IMR-90 (cell line): Measurements from ENCODE around the gene COA1. TPM values are rescaled to one million over a fixed set of nuclear protein-coding genes. Genes with fewer than 3 reads are reported as not detected.
A peak's percentile ranks its signal among the peaks of the same experiment; 100 is the strongest.

Source experiments
- ATAC-seq: fragments of 200-7000 bp; cut with Tn5 transposase; 2 replicates; pipeline ENCODE4 v1.9.1; 2020; ENCODE audit warnings: low read depth, mild to moderate bottlenecking, moderate library complexity
- BruUV-seq: library from RNA; stranded (reverse); fragments of 400-500 nt; replicated peaks from 2 replicates; lab custom pipeline; 2021; lab: Mats Ljungman, UMichigan
- CTCF ChIA-PET: fragments of 300-600 bp; formaldehyde crosslinking; extraction: SDS; loops from one replicate; lab custom pipeline; 2021; ENCODE audit warnings: antibody characterized with exemption; lab: Yijun Ruan, JAX
- POLR2A ChIA-PET: fragments of 300-600 bp; sonication (Branson Sonifier 250); formaldehyde crosslinking; loops from one replicate; lab custom pipeline; 2022; ENCODE audit warnings: antibody characterized with exemption; ENCODE audit not compliant: unreplicated experiment; lab: Charles Lee
- DNase-seq: peaks from one replicate; pipeline ENCODE4 v3.0.0; 2013
- H2AFZ ChIP-seq: replicated peaks from 2 replicates; pipeline ENCODE3; 2013; ENCODE audit warnings: low read length, mild to moderate bottlenecking; ENCODE audit not compliant: poor library complexity
- H2AK5ac ChIP-seq: 2 replicates; pipeline ENCODE4 v1.6.1; 2013; ENCODE audit warnings: low read depth, low read length, inconsistent platforms
- H2AK9ac ChIP-seq: replicated peaks from 2 replicates; pipeline ENCODE3; 2013; ENCODE audit warnings: mild to moderate bottlenecking, low read depth, low read length, moderate library complexity; ENCODE audit not compliant: poor library complexity
- H2BK120ac ChIP-seq: 2 replicates; pipeline ENCODE4 v1.6.1; 2013; ENCODE audit warnings: low read depth, low read length, inconsistent platforms
- H2BK15ac ChIP-seq: 3 replicates; pipeline ENCODE4 v1.6.1; 2013; ENCODE audit warnings: low read depth, low read length, inconsistent platforms
- H2BK20ac ChIP-seq: 2 replicates; pipeline ENCODE4 v1.6.1; 2013; ENCODE audit warnings: low read depth, mild to moderate bottlenecking, inconsistent platforms, low read length, moderate library complexity
- H2BK5ac ChIP-seq: 2 replicates; pipeline ENCODE4 v1.6.1; 2013; ENCODE audit warnings: mild to moderate bottlenecking, low read depth, low read length, inconsistent platforms; ENCODE audit not compliant: poor library complexity, severe bottlenecking
- H3K14ac ChIP-seq: replicated peaks from 2 replicates; pipeline ENCODE4 v1.6.1; 2013; ENCODE audit warnings: low read depth, low read length, inconsistent platforms
- H3K18ac ChIP-seq: 2 replicates; pipeline ENCODE4 v1.6.1; 2013; ENCODE audit warnings: low read depth, low read length, control low read depth
- H3K23ac ChIP-seq: 2 replicates; pipeline ENCODE4 v1.6.1; 2013; ENCODE audit warnings: low read depth, low read length, inconsistent platforms
- H3K27ac ChIP-seq: 2 replicates; pipeline ENCODE4 v1.5.1; 2013; ENCODE audit warnings: mild to moderate bottlenecking, control low read depth, low read length; ENCODE audit not compliant: insufficient read depth
- H3K27me3 ChIP-seq: 2 replicates; pipeline ENCODE4 v1.6.1; 2013; ENCODE audit warnings: low read length; ENCODE audit not compliant: control insufficient read depth, insufficient read depth
- H3K36me3 ChIP-seq: 2 replicates; pipeline ENCODE4 v1.6.1; 2013; ENCODE audit warnings: low read length, mixed read lengths; ENCODE audit not compliant: control insufficient read depth, insufficient read depth
- H3K4ac ChIP-seq: 2 replicates; pipeline ENCODE4 v1.6.1; 2013; ENCODE audit warnings: low read depth, low read length, inconsistent platforms
- H3K4me1 ChIP-seq: 2 replicates; pipeline ENCODE4 v1.6.1; 2013; ENCODE audit warnings: low read length, mixed read lengths; ENCODE audit not compliant: control insufficient read depth, insufficient read depth
- H3K4me2 ChIP-seq: 2 replicates; pipeline ENCODE4 v1.6.1; 2013; ENCODE audit warnings: low read depth, mild to moderate bottlenecking, control low read depth, low read length, moderate library complexity
- H3K4me3 ChIP-seq: 2 replicates; pipeline ENCODE4 v1.5.1; 2013; ENCODE audit warnings: low read depth, mild to moderate bottlenecking, control low read depth, low read length, moderate library complexity; ENCODE audit not compliant: insufficient read depth
- H3K56ac ChIP-seq: 2 replicates; pipeline ENCODE4 v1.6.1; 2013; ENCODE audit warnings: low read length, inconsistent platforms; ENCODE audit not compliant: insufficient read depth; ENCODE audit errors: extremely low read depth
- H3K79me1 ChIP-seq, 2 experiments: 2 replicates each; pipeline ENCODE4 v1.6.1; 2013; ENCODE audit warnings: low read length in 2 of 2, inconsistent platforms in 1 of 2, low read depth in 1 of 2
- H3K9ac ChIP-seq: 2 replicates; pipeline ENCODE4 v1.6.1; 2013; ENCODE audit warnings: low read depth, low read length, control low read depth
- H3K9me1 ChIP-seq: 2 replicates; pipeline ENCODE4 v1.6.1; 2013; ENCODE audit warnings: low read length, inconsistent platforms; ENCODE audit not compliant: insufficient read depth
- H3K9me3 ChIP-seq: 2 replicates; pipeline ENCODE4 v1.6.1; 2013; ENCODE audit warnings: low read length; ENCODE audit not compliant: control insufficient read depth, insufficient read depth
- H4K20me1 ChIP-seq: 2 replicates; pipeline ENCODE4 v1.6.1; 2013; ENCODE audit warnings: low read length, inconsistent platforms; ENCODE audit not compliant: insufficient read depth
- H4K5ac ChIP-seq: 2 replicates; pipeline ENCODE4 v1.6.1; 2013; ENCODE audit warnings: mild to moderate bottlenecking, low read depth, low read length, control low read depth
- H4K8ac ChIP-seq, 2 experiments: 2 replicates each; pipeline ENCODE4 v1.6.1; 2013; ENCODE audit warnings: low read depth in 2 of 2, low read length in 2 of 2, control low read depth in 1 of 2, inconsistent platforms in 1 of 2
- H4K91ac ChIP-seq: 2 replicates; pipeline ENCODE4 v1.6.1; 2013; ENCODE audit warnings: low read depth, low read length, inconsistent platforms; ENCODE audit not compliant: insufficient read depth
- CHD1 ChIP-seq: IDR thresholded peaks from 2 replicates; pipeline ENCODE4 v1.6.1; 2012; ENCODE audit warnings: low read depth, low read length, improper control_type of control experiment
- WGBS, 2 experiments: methylation state at CpG; one replicate each; pipeline versions ENCODE4 v1.1.5 to v1.1.7; 2013; ENCODE audit warnings: missing lambda C conversion rate in 2 of 2; ENCODE audit not compliant: insufficient read length in 1 of 2; ENCODE audit errors: extremely low coverage in 2 of 2; 5-methylcytosine and 5-hydroxymethylcytosine counted together
- dilution Hi-C: fragments of 300-500 bp; cut with HindIII; formaldehyde crosslinking; loops from one replicate; pipeline ENCODE4 v1.14.3; 2018; ENCODE audit warnings: low sequenced_read_pairs; ENCODE audit not compliant: unreplicated experiment
- in situ Hi-C: fragments of 300-500 bp; cut with MboI; formaldehyde crosslinking; loops from 3 replicates; pipeline ENCODE4 v1.14.3; 2019; ENCODE audit warnings: low sequenced_read_pairs, inconsistent platforms, mixed read lengths
- intact Hi-C: fragments of 100-400 bp; cut with micrococcal nuclease; formaldehyde crosslinking; loops from 2 replicates; pipeline ENCODE4 v1.10.0; 2022
- polyA plus RNA-seq, 3 experiments: library from polyadenylated mRNA; depleted of rRNA; stranded (reverse); fragments of >200 nt; gene quantifications; 2 replicates each; pipeline ENCODE4 v1.2.3, GENCODE V29; 2012; ENCODE audit warnings: low replicate concordance in 1 of 3
- total RNA-seq: library from RNA; depleted of rRNA; stranded (reverse); fragments of >200 nt; gene quantifications from 2 replicates; pipeline ENCODE4 v1.2.3, GENCODE V29; 2012

The COA1 gene
- total and polyA plus RNA-seq, 2 of the 4 experiments (the other 2 are of a cell fraction) = 34.2 to 59.5 TPM

DNA sequence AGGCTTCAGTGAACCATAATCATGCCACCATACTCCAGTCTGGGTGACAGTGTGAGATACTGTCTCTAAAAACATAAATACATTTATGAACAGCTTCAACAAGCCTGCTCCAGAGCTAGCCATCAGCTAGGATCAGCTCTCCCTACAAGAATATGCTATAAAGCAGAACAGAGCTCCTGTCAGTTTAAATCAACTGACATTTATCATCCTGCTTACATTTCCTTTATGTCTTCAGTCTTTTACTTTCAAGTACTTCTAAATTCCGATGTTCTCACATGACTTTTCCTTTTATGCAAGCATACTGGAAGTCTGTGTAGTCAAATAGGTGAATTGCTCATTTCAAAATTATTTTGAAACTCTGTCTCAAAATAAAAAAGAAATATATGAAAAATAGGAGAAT lies 64.6 kb downstream of the COA1 start:
- Histone ChIP-seq H2AK5ac (no peak overlapping the region; the same call in none of the 2 replicates), H3K27ac (no peak overlapping the region), H2AK9ac (no peak overlapping the region), H3K4ac (no peak overlapping the region), H3K9me3 (no peaks in the 10 kb centered on the region), H3K79me1 (peaks cover 42 to 58% of the 10 kb centered on the region in 2 experiments), H3K18ac (peak overlapping the region; percentile 3; the same call in 1 of the 2 replicates), H2AFZ (no peak overlapping the region), H4K8ac (peak overlapping the region in 1 of 2 experiments; percentile 7; a peak in 1 of 4 replicates), H3K36me3 (peaks cover 1% of the 10 kb centered on the region; the same call in 1 of the 2 replicates), H3K4me1 (peaks cover 2% of the 10 kb centered on the region; the same call in 1 of the 2 replicates), H2BK120ac (0 out of 2 replicates have a peak overlapping the region, but pooled peaks have one; percentile 7), H4K91ac (no peak overlapping the region; the same call in 1 of the 2 replicates), H2BK20ac (peak overlapping the region; percentile 64; the same call in 1 of the 2 replicates), H3K4me3 (no peak overlapping the region), H3K9ac (no peak overlapping the region), H3K9me1 (no peaks in the 10 kb centered on the region), H2BK5ac (no peak overlapping the region), H3K27me3 (no peaks in the 10 kb centered on the region), H2BK15ac (peak overlapping the region; percentile 16; the same call in 1 of the 3 replicates), H4K5ac (no peak overlapping the region), H3K56ac (no peak overlapping the region), H3K23ac (no peak overlapping the region), H4K20me1 (no peaks in the 10 kb centered on the region), H3K14ac (peak overlapping the region; percentile 26; the same call in 1 of the 2 replicates), H3K4me2 (no peak overlapping the region)
- no peak for TF ChIP-seq CHD1
- ATAC-seq (no peak), DNase-seq (no peak)
- CTCF ChIA-PET = no interaction called here
- intact Hi-C loops (no loop called here), dilution Hi-C loops (no loop called here), in situ Hi-C loops (no loop called here)
- POLR2A ChIA-PET = no interaction called here
- no CpG with 5 or more reads among the region's 1 CpG for WGBS, 2 experiments
- BruUV-seq = no TSS peak
